Ovary (tissue), 9 donors: ENCODE data around the gene QRICH2. TPM values are rescaled to one million over a fixed set of nuclear protein-coding genes. Genes with fewer than 3 reads are reported as not detected.

Source experiments
- DNase-seq, 5 donors: peaks; one replicate each; pipeline ENCODE4 v3.0.0-alpha.2; 2019 to 2020
- H3K27ac ChIP-seq, 2 donors: fragments of 200-600 bp; one replicate each; pipeline versions ENCODE4 v1.5.1 to v1.8.0; 2019 to 2022
- H3K27me3 ChIP-seq: fragments of 200-600 bp; one replicate; pipeline ENCODE4 v1.8.0; 2022
- H3K36me3 ChIP-seq: fragments of 200-600 bp; sonication (generic); one replicate; pipeline ENCODE4 v1.5.1; 2019
- H3K4me1 ChIP-seq: one replicate; pipeline ENCODE4 v1.8.1; 2013; ENCODE audit warnings: mild to moderate bottlenecking, moderate library complexity; ENCODE audit not compliant: insufficient read depth
- H3K4me3 ChIP-seq: fragments of 200-600 bp; sonication (generic); one replicate; pipeline ENCODE4 v1.5.1; 2017
- H3K9me3 ChIP-seq, 2 donors: fragments of 200-600 bp in 1 of 2; sonication (generic) in 1 of 2; one replicate each; pipeline versions ENCODE4 v1.5.1 to v1.8.1; 2013 to 2019; ENCODE audit warnings: mild to moderate bottlenecking in 1 of 2, moderate library complexity in 1 of 2
- CTCF ChIP-seq, 3 donors: fragments of 450-650 bp in 2 of 3; fragments of 200-600 bp in 1 of 3; IDR thresholded peaks; one replicate each; pipeline versions ENCODE4 v1.5.1 to v1.8.0; 2016 to 2022; ENCODE audit warnings: antibody characterized with exemption in 3 of 3, mild to moderate bottlenecking in 1 of 3
- EP300 ChIP-seq: sonication (generic); formaldehyde crosslinking; IDR thresholded peaks from one replicate; pipeline ENCODE4 v1.6.1; 2017; ENCODE audit warnings: antibody characterized with exemption
- POLR2A ChIP-seq: fragments of 450-650 bp; IDR thresholded peaks from one replicate; pipeline ENCODE4 v1.6.1; 2017; ENCODE audit warnings: antibody characterized with exemption, mild to moderate bottlenecking, moderate library complexity
- WGBS, 3 donors: extraction: QIAGEN DNeasy Blood & Tissue Kit in 1 of 3; methylation state at CpG; one replicate each; pipeline versions ENCODE4 v1.1.5 to v1.1.7; 2013 to 2017; 5-methylcytosine and 5-hydroxymethylcytosine counted together
- intact Hi-C, 4 donors: fragments of 100-400 bp; cut with DNase I; formaldehyde crosslinking; loops; one replicate each; pipeline versions ENCODE4 v1.11.0 to v1.15.1; 2022 to 2023
- polyA plus RNA-seq, 2 donors: library from polyadenylated mRNA; stranded (reverse); fragments of 200-250 nt in 1 of 2; fragments of 350-450 nt in 1 of 2; fragmentation: Illumina TruSeq in 1 of 2; extraction: RNeasy Lipid Tissue Mini Kit (QIAGEN cat#74804) in 1 of 2; gene quantifications; one replicate each; pipeline ENCODE4 v1.2.3, GENCODE V29; 2013 to 2014
- total RNA-seq, 7 donors: library from RNA; depleted of rRNA in 2 of 7; stranded (reverse); fragments of >200 nt in 2 of 7; fragmentation: NEBNext Ultra II Directional in 3 of 7; extraction: Animal tissue kit (Norgen Biotek cat#: 25700) in 3 of 7; gene quantifications; one replicate each; pipeline versions ENCODE4 v1.1.0 to v1.2.4, GENCODE V29; 2016 to 2023
- donor health status: DM: no; HTN: no; CAD: no; lungs with moderate emphysema.
- donor health status: DM: no; HTN: no; CAD: no.
- donor health status: Bipolar disorder and iron deficiency.
- donor health status: DM: yes; HTN: yes; CAD: no.
- donor health status: DM: no; HTN: no; CAD: no.
- donor health status: DM: yes; HTN: yes; CAD: no.

The QRICH2 gene
- total and polyA plus RNA-seq, 9 donors: 0.42 to 3.8 (median 1.5) TPM

DNA sequence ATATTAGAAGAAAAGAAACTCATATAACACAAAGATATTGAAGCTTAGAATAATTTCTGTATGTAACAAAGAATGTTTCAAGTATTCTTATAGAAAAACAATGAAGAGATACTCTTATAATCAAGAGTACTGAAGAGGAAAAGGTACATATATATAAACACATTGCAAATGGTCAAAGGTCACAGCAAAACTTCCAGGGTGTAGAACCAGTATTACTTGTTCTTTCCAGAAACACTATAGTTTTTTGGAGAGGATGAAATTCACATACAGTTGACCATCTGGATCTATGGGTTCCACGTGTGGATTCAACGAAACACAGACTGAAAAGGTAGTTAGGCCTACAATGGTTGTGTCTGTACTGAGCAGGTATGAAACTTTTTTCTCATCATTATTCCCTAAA, 23.0 kb upstream of the QRICH2 start:
- no peaks in the 10 kb centered on the region for H3K4me1 ChIP-seq
- TF ChIP-seq EP300 (no peak), POLR2A (no peak), CTCF (IDR thresholded peaks at IDR 0.05) (no peak)
- H3K4me3 ChIP-seq: no peak overlapping the region
- H3K27me3 ChIP-seq: no peaks in the 10 kb centered on the region
- no peak overlapping the region for H3K27ac ChIP-seq
- intact Hi-C loops: no loop called here
- H3K36me3 ChIP-seq: peaks cover 2% of the 10 kb centered on the region
- DNase-seq: no peak
- 90 to 95% (median 94%) methylated on average over 2 of the region's 2 CpGs for WGBS, 3 donors
- H3K9me3 ChIP-seq: no peaks in the 10 kb centered on the region

DNA sequence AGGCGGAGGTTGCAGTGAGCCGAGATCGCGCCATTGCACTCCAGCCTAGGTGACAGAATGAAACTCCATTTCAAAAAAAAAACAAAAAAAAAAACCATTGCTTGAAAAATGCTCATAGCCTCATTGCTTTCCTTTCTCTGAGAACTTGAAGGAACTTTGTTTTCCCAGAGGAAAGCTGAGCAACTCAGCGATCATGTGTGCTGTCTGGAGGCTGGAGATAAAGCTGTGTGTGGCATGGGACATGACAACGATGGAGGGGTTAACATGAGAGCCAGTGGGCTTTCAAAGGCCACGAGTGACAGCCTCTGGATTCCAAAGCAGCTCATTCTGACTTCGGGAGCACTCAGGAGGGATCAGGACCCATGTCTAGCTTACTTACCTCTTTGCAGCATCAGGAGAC, 21.6 kb upstream of the QRICH2 start:
- H3K4me3 ChIP-seq: no peak overlapping the region
- H3K9me3 ChIP-seq: no peaks in the 10 kb centered on the region
- TF ChIP-seq POLR2A: no peak
- DNase-seq: no peak
- WGBS, 3 donors: 87 to 89% (median 88%) methylated on average over 8 of the region's 8 CpGs
- H3K27me3 ChIP-seq: no peaks in the 10 kb centered on the region
- H3K4me1 ChIP-seq: no peaks in the 10 kb centered on the region
- H3K36me3 ChIP-seq: peaks cover 2% of the 10 kb centered on the region
- H3K27ac ChIP-seq: no peak overlapping the region
- intact Hi-C loops: no loop called here

- Histone ChIP-seq H3K36me3 (peaks cover 2% of the 10 kb centered on the region), H3K4me1 (no peaks in the 10 kb centered on the region), H3K27me3 (no peaks in the 10 kb centered on the region), H3K9me3 (no peaks in the 10 kb centered on the region), H3K4me3 (no peak overlapping the region), H3K27ac (no peak overlapping the region)
- no peak for DNase-seq
- intact Hi-C loops: no loop called here
- 91 to 93% (median 93%) methylated on average over 6 of the region's 6 CpGs for WGBS, 3 donors
- TF ChIP-seq POLR2A (no peak), EP300 (no peak), CTCF (IDR thresholded peaks at IDR 0.05) (no peak)
Measured at GRCh38 chr17:76327696-76328095, 19.6 kb upstream of the QRICH2 start.

GRCh38 chr17:76326306-76326705, 18.2 kb upstream of the QRICH2 start:
- no peak for DNase-seq
- TF ChIP-seq POLR2A: no peak
- WGBS, 3 donors: 64 to 73% (median 64%) methylated on average over 1 of the region's 1 CpG
- H3K27me3 ChIP-seq: no peaks in the 10 kb centered on the region
- H3K4me1 ChIP-seq: no peaks in the 10 kb centered on the region
- H3K36me3 ChIP-seq: peaks cover 2% of the 10 kb centered on the region
- H3K9me3 ChIP-seq: no peaks in the 10 kb centered on the region
- H3K27ac ChIP-seq: no peak overlapping the region
- no peak overlapping the region for H3K4me3 ChIP-seq
- intact Hi-C loops: no loop called here

- intact Hi-C loops: no loop called here
- Histone ChIP-seq H3K9me3 (no peaks in the 10 kb centered on the region), H3K27ac (no peak overlapping the region), H3K27me3 (no peaks in the 10 kb centered on the region), H3K4me1 (no peaks in the 10 kb centered on the region), H3K4me3 (no peak overlapping the region), H3K36me3 (no peaks in the 10 kb centered on the region)
- TF ChIP-seq POLR2A (no peak), CTCF (IDR thresholded peaks at IDR 0.05) (no peak), EP300 (no peak)
- WGBS, 3 donors: 77 to 82% (median 81%) methylated on average over 3 of the region's 3 CpGs
- no peak for DNase-seq
Measured at GRCh38 chr17:76318586-76318985, 10.5 kb upstream of the QRICH2 start.

DNA sequence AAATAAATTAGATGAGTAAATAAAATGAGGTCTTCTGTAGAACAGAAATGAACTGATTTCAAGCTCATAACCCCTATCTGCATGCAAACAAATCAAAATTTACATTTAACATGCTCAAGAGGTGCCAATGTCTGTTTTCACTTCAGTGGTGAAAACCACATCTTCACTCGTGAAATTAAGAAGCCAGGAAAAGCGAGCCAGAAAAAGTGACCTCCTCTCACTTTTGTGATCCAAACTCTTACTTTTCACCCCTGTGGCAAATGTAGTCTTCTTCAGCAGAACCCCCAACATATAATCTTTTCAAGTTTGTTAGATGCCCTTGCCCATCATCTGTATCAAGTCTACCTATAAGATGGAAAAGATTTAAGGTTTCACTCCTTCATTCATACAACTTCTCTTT, 9.5 kb upstream of the QRICH2 start:
- no peaks in the 10 kb centered on the region for H3K27me3 ChIP-seq
- no peaks in the 10 kb centered on the region for H3K9me3 ChIP-seq
- H3K4me1 ChIP-seq: no peaks in the 10 kb centered on the region
- no peak overlapping the region for H3K4me3 ChIP-seq
- 83 to 89% (median 88%) methylated on average over 2 of the region's 2 CpGs for WGBS, 3 donors
- TF ChIP-seq EP300 (no peak), POLR2A (no peak), CTCF (IDR thresholded peaks at IDR 0.05) (no peak)
- no peaks in the 10 kb centered on the region for H3K36me3 ChIP-seq
- intact Hi-C loops: no loop called here
- DNase-seq: no peak
- no peak overlapping the region for H3K27ac ChIP-seq
